ENCODE measurements around the gene AJUBA.
"Not testable (repeated sequence)": the region's sequence is repeated elsewhere in the genome, so short reads cannot be mapped to it uniquely, and the experiment has no call there.

Gene AJUBA

GRCh38 chr14:22979748-22980392 lies 2.5 kb downstream of the AJUBA start:
- no peak for DNase-seq

DNA sequence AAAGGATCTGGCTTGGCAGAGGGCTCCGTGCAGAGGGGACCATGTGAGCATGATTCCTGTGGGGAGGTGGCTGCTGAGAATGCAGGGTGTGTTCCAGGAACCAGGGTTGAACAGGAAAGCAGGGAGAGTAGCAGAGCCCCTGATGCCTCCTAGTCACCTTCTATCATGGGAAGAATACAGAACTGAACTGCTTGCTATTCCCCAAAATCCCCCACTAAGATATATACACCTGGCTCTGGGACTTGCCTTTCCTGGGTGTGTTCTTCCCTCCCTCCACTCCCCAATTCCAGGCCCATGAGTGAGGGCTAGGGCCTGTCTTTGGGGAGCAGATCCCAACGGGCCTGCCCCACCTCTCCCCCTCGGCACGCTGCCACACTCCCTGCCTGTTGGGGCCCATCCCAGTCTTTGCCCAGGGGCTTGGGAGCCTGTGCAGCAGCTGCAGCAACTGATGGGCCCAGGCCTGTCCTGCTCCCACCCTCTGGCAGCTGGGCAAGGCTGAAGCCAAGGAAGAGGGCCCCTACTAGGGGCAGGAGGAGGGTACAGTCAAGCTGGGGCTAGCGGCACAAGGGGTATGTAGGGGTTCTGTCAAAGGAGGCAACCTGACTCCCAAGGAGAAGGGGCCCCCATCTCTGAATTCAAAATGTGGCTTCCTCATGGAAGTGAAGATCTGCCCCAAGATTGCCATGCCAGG lies 3.2 kb downstream of the AJUBA start:
- DNase-seq: no peak

DNA sequence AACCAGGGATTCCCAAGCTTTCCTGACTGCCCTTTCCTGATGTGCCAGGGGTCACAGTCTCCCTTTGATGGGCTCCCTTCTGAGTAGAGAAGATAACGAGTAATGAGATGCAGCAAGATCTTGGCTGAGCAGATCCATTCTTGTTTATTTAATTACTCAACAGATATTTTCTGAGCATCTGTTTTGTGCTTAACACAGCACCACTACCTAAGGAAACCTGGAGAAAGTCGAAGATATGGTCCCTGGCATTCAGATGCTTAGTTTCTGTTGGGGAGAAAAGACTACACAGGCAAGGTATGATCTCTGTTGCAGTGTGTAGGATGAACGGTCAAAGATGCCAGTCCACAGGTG lies 3.9 kb downstream of the AJUBA start:
- DNase-seq: no peak

GRCh38 chr14:22977684-22978486 lies 4.5 kb downstream of the AJUBA start:
- no peak for DNase-seq

DNA sequence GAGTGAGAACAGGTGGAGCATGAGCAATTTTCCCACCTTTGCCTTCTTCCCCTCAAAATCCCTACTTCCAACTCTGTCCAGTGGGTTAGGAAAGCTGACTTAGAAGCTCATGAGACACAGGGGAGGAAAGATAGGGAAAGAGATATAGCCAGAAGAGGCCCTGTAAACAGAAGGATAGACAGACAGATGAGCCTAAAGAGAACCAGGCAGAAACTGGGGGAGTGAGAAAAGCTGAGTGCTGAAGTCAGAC lies 5.0 kb downstream of the AJUBA start:
- DNase-seq: no peak

GRCh38 chr14:22976620-22977433 lies 5.5 kb downstream of the AJUBA start:
- no peak for DNase-seq

GRCh38 chr14:22974530-22975313 lies 7.6 kb downstream of the AJUBA start:
- no peak for DNase-seq

DNA sequence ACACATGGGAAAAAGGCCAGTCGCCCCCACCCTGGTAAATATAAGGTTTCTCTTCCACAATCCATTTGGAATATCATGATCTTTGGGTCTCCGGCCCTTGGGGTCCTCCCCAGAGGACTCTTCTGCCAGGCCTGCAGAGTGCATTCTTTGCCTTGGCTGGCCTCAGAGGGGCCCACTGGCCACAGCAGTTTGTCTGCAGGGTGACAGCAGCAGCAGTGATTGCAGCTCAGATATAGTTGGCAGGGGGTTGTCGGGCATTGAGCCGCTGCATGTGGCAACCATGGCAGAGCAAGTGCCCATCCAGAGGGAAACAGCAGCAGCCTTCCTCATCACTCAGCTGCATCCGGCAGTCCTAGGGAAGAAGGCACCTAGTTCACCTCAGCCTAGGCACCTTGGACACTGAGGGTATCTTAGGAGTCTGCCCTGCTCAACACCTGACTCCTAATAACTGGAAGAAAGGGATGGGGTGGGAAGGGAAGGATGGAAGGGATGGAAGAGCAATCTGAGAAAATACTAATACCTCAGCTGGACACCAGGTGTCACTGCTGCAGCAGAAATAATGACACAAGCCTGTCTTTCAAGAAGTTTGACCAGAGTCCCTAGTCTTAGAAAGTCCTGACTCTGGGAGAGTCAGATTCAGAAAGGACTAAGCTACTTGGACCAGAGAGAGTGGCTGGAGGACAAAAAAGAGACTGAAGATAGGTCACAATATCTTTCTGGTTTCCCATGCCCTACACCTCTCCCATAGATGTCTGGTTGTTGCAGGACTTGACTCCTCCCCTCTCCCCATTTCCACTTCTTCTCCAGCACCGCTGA lies 8.9 kb downstream of the AJUBA start:
- DNase-seq: peak in 1 of 14 donors; percentile 17

GRCh38 chr14:22972313-22972930 lies 9.9 kb downstream of the AJUBA start:
- no peak for DNase-seq

GRCh38 chr14:22971152-22971551 lies 11.2 kb downstream of the AJUBA start:
- no peak for DNase-seq

GRCh38 chr14:22966783-22967269 lies 15.5 kb downstream of the AJUBA start:
- DNase-seq: no peak

GRCh38 chr14:22965916-22966782 lies 16.2 kb downstream of the AJUBA start:
- not testable (repeated sequence) for DNase-seq

DNA sequence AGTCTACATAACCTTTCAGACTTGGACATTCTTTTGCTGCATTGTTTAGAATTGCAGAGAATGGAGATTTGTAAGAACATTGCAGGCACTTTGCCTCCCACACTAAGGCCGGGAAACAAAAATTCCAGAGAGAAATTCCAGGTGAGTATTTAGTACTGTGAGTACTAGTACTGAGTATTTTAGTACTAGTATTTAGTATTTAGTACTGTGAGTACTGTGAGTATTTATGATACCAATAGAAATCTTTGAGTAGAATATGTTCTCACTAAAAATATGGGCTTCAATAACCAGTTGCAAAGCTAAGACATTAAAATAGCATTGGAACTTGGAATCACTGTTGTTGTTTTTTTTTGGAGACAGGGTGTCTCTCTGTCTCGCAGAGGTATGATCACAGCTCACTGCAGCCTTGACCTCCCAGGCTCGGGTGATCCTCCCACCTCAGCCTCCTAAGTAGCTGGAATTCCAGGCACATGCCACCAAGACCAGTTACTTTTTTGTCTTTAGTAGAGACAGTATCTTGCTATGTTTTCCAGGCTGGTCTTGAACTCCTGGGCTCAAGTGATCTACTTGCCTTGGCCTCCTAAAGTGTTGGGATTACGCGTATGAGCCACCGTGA lies 20.2 kb downstream of the AJUBA start:
- no peak for DNase-seq

- DNase-seq: peak in 1 of 14 donors; percentile 28
Observed at GRCh38 chr14:22955702-22956569, 26.4 kb downstream of the AJUBA start.

- no peak for DNase-seq
Observed at GRCh38 chr14:22952418-22952817, 29.9 kb downstream of the AJUBA start.

GRCh38 chr14:22951795-22952194 lies 30.6 kb downstream of the AJUBA start:
- not testable (repeated sequence) for DNase-seq

GRCh38 chr14:22945642-22946041 lies 36.7 kb downstream of the AJUBA start:
- DNase-seq: no peak

DNA sequence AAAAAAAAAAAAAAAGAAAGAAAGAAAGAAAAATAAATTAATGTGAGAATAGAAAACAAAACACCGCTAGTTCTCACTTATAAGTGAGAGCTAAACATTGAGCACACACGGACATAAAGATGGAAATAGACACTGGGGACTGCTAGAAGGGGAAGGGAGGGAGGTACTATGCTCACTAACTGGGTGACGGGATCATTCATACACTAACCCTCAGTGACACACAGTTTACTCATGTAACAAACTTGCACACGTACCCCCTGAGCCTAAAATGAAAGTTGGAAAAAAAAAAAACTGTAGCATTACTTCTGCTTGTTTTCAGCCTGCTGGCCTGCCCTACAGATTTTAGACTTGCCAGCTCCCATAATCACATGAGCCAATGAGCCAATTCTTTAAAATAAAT lies 42.7 kb downstream of the AJUBA start:
- DNase-seq: no peak

Data from C1 segment of cervical spinal cord (tissue), 14 donors.